HG03432 (cell line): ENCODE measurements around the gene PIAS1.
"Not testable (repeated sequence)": the region's sequence is repeated elsewhere in the genome, so short reads cannot be mapped to it uniquely, and the experiment has no call there.

Source experiments
- ATAC-seq: cut with Tn5 transposase; IDR thresholded peaks from one replicate; pipeline ENCODE4 v1.9.1; 2021; ENCODE audit warnings: mild to moderate bottlenecking, moderate library complexity; ENCODE audit not compliant: unreplicated experiment

PIAS1 gene

DNA sequence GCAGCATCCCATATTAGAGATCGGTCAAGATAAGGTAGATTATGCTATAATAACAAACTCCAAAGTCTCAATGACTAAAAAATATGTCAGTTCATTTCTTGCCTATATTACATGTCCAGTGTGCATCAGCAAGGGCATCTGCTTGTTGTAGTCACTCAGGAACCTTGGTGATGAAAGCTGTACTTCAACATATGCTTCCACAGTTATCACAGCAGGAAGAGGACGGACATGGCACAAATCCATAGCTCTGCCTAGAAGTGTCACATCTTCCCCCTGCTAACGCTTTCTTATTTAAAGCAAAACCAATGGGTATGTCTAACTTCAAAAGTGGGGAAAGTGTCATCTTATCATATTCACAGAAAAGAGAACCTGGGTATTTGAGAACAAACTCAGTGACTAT lies 20.0 kb upstream of the PIAS1 start:
- ATAC-seq, result no peak

DNA sequence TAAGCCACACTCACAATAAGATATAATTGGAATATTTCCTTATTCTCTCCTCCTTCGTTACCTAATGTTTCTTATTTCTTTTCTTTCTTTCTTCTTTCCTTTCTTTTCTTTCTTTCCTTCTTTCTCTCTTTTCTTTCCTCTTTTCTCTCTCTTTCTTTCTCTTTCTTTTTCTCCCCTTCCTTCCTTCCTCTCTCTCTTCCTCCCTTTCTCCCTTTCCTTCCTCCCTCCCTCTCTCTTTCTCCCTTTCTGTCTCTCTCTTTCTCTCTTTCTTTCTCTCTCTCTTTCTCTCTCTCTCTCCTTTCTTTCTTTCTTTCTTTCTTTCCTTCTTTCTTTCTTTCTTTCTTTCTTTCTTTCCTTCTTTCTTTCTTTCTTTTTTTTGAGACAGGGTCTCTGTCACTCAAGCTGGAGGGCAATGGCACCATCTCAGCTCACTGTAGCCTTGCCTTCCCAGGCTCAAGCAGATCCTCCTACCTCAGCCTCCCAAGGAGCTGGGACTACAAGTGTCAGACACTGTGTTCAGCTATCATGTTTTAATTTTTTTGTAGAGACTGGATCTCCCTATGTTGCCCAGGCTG lies 19.3 kb upstream of the PIAS1 start:
- ATAC-seq, result no peak

- ATAC-seq, result no peak
Measured at GRCh38 chr15:68038246-68038645, 15.9 kb upstream of the PIAS1 start.

DNA sequence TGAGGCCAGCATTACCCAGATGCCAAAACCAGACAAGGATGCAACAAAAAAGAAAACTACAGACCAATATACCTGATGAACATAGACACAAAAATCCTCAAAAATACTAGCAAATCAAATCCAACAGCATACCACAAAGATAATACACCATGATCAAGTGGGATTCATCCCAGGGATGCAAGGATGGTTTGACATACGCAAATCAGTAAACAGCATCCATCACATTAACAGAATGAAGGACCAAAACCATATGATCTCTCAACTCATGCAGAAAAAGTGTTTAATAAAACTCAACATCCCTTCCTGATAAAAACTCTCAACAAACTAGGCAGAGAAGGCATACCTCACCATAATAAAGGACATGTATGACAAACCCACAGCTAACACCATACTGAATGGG lies 14.0 kb upstream of the PIAS1 start:
- no peak for ATAC-seq

- no peak for ATAC-seq
Measured at GRCh38 chr15:68042156-68042854, 11.8 kb upstream of the PIAS1 start.

DNA sequence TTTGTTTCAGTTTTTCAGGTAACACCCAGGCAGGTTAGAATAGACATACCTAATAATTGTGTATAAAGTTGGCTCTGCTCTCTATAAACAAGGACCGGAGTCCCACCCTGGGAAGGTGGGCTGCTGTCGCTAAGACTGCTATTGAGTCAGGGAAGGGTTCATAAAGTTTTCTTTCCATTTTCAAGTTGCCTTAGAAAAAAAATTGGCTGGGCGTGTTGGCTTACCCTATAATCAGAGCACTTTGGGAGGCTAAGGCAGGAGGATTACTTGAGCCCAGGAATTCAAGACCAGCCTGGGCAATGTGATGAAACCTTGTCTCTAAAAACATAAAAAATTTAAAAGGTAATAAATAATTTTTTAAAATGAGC lies 11.3 kb upstream of the PIAS1 start:
- ATAC-seq, result no peak

DNA sequence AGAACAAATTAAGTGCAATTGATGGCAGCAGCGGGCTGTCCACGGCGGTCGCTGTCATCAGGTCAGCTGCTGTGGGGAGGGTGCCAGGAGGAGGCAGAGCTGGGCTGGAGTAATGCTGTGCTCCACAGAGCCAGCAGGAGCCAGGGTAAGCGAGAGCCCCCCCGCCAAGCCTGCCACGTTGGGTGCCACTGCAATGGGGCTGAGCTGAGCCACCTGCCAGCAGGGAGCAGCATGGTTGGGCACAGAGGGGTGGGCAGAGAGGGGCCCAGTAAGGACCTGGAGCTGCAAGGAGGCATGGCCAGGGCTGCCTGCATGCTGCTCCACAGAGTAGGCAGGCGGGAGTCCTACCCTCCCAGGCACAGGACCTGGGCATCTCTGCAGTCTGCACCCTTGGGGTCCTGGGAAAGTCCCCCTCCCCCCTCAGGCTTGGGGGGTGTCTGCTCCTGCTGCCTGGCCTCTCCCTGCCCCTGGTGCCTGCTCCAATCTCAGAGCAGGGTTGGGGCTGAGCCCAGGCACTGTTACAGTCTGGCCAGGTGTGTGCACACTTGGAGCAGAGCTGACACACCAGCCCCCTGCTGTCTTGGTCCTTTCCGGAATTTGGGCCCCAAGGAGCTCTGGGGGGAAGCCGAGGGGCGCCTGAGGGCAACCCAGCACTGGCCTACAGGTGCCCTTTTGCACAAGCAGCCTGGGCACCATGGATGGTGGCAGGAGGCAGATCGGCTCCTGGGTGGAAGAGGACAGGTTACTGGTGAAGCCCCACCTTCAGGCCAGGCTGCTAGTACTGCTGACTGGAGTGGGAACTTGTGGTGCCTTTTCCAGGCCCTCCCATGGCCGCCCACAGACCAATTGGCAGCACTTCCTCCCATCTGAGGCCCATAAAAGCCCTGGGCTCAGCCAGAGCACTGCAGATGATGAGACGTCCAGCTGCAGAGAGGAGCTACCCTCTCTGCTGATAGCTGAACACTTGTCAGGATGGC lies 8.5 kb upstream of the PIAS1 start:
- ATAC-seq, result no peak

DNA sequence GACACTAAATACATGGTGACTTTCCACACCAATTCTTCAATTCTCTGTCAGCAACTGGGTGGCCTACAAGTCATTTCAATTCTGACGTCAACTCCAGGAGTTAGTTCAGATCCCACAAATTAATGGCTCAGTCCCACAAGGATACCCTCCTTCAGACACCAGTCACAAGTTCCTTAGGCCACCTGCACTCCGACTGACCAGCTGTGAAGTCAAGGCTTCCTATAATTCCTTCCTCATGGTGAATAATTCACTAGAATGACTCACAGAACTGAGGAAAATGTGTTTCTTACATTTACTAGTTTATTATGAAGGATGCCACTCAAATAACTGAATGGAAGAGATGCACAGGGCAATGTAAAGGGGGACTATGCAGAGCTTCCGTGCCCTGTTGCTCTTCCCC lies 6.3 kb upstream of the PIAS1 start:
- ATAC-seq, result no peak

- no peak for ATAC-seq
Measured at GRCh38 chr15:68051109-68051508, 3.0 kb upstream of the PIAS1 start.

DNA sequence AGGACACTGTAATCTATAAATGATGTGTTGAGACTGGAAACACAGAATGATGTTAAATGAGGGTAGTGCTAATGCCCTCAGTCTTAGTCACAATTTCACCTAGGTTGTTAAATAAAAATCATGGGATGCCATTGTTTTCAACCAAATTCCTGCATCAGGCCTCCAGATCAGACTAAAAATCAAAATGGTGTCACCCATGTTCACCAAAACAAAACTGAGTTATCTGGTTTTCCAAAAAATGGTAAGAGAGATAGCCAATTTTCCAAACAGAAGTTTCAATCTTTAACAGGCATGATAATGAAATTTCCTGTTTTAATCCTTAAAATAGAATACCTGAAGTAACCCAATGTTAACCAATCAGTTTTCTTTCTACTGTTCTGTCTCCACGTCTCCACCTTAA lies 2.2 kb upstream of the PIAS1 start:
- no peak for ATAC-seq

GRCh38 chr15:68052431-68052830 lies 1.7 kb upstream of the PIAS1 start:
- ATAC-seq, result no peak

- ATAC-seq, result no peak
Measured at GRCh38 chr15:68053001-68053400, 1.1 kb upstream of the PIAS1 start.

GRCh38 chr15:68054628-68055223 lies 611 bp downstream of the PIAS1 start:
- ATAC-seq, result no peak

DNA sequence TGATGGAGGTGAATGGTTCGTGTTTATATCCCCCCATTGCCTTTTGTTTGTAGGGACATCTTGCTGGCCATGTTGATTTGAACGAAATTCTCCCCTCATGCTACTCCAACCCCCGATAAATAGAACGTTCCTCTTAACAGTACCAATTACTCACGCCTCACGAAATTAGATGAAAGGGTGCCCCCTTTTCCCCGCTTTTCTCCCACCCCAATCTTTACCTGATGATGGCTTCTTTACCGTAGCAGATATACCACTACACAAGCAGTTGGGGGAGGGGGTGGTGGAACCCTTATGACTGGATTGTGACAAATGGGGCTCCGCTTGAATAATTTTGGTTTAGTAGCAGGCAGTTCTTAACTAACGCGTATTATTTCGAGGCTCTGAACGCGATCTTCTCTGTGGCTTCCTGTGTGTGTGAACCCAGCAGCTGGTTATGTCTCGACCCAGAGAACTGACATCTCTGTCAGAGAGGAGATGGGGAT lies 1.1 kb downstream of the PIAS1 start:
- peak; percentile 29 for ATAC-seq

- no peak for ATAC-seq
Measured at GRCh38 chr15:68056097-68056865, 2.2 kb downstream of the PIAS1 start.

DNA sequence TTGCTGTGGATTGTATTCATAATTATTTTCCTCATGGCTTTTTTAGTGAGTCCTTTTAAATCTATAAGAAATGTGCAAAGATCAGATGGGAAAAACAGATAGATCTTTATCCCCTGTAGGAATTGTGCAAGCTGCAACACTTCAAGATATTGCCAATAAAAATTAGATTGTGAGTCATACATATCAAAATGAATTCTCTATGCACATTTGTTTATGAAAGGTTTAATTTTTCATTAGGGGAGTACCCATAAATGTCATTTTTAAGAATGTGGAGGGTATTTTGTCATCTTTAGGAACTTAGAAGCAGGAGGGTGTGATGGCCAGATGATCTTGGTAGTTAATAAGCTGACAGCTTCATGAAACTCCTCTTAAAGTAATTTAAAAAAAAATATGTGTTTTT lies 2.9 kb downstream of the PIAS1 start:
- ATAC-seq, result no peak

- ATAC-seq, result no peak
Measured at GRCh38 chr15:68057758-68058157, 3.6 kb downstream of the PIAS1 start.

GRCh38 chr15:68058970-68059369 lies 4.9 kb downstream of the PIAS1 start:
- not testable (repeated sequence) for ATAC-seq

GRCh38 chr15:68059630-68060029 lies 5.5 kb downstream of the PIAS1 start:
- no peak for ATAC-seq

GRCh38 chr15:68061171-68061570 lies 7.1 kb downstream of the PIAS1 start:
- no peak for ATAC-seq

DNA sequence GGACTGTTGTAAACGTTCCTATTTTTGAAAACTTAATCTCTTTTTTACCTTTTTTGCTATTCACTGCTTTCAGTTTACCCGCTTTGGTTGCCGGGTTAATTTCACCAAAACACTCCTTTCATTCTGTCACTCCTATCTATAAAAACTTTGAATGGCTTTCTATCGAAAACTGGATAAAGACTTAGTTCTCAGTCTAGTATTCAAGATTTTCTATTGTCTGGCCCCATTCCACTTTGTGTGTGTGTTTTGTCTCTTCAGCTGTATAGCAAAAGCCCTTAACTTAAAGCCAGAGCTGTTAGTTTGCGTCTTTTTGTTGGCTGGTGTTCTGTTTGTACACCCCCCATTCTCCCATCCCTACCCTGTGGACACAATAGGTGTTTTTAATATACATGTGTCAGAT lies 7.5 kb downstream of the PIAS1 start:
- no peak for ATAC-seq
